ENCODE data around the gene TTC3.

TTC3 gene

DNA sequence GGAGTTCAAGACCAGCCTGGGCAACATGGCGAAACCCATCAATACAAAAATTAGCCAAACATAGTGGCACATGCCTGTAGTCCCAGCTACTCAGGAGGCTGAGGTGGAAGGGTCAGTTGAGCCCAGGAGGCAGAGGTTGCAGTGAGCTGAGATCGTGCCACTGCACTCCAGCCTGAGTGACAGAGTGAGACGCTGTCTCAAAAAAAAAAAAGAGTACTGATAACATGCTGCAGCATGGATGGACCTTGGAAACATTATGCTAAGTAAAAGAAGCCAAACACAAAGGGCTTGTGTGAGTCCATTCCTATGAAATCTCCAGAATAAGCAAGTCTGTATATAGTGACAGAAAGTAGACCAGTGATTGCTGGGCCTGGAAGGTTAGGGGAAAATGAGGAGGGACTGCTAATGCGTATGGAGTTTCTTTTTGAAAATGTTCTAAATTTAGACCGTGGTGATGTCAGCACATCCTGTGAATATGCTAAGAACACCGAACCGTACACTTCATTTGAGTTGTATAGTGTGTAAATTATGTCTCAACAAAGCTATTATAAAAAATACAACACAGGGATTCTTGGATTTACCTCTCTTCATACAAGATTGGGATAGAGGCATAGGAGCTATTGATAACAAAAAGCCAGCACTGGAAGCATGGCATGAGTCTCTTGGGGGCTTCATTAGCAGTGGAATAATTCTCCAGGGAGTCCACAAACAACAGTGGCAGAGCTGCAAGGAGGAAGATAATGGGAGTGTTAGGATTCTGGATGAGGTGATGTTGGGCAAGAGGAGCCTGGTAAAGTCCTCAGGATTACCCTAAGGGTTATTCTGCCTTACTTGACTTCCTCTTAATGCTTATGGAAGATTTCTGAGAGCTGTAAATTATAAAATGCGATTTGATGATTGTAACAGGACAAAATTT lies 73.5 kb downstream of the TTC3 start:
- in situ Hi-C loops (cut with HindIII; ENCODE audit: low sequenced_read_pairs): no loop called here

DNA sequence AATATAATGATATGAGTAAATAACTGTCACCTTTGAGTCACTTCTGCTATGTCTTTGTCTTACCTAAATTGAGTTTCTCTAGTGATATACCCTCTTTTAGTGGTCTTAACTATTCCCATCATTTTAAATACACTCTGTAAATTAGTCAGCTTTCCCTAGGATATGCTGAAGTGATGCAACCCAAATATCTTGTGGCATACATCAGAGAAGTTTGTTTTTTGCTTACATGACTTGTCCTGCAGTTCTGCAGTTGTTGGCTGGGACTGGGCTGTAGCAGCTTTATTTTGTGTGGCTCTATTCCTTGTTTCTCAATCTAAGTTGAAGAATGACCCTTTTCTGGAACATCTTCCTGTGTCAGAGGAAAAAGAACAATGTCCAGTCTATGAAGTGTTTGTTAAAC lies 76.4 kb downstream of the TTC3 start:
- in situ Hi-C loops (cut with HindIII; ENCODE audit: low sequenced_read_pairs): no loop called here

DNA sequence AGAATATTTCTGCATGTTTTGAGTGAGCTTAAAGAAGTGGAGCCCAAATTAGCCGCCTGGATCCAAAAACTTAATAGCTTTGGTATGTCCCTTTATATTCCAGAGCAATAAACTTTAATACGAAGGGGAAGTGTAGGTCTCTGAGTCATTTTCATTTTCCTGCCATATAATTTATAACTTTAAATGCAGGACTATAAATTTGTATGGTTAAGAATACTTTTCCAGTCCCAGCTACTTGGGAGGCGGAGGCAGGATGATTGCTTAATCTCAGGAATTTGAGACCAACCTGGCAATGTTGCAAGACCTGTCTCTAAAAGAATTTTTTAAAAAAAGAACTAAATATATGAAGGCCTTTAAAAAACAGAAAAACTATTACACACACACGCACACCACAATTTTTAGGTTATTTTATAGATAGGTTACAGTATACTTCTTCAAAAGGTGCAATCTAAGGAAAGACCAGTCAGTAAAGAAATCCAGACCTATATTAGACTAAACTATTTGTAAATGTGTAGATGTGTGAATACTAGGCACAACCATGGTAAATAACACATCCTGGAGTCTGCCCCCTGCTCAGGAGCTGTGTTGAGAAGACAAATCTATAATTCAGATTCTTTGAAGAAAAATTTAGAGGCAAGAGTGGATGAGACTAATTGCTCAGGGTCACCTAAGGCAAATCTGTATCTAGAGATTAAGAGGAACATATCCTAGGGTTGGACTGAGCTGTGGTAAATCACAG lies 80.3 kb downstream of the TTC3 start:
- in situ Hi-C loops (cut with HindIII; ENCODE audit: low sequenced_read_pairs): no loop called here

DNA sequence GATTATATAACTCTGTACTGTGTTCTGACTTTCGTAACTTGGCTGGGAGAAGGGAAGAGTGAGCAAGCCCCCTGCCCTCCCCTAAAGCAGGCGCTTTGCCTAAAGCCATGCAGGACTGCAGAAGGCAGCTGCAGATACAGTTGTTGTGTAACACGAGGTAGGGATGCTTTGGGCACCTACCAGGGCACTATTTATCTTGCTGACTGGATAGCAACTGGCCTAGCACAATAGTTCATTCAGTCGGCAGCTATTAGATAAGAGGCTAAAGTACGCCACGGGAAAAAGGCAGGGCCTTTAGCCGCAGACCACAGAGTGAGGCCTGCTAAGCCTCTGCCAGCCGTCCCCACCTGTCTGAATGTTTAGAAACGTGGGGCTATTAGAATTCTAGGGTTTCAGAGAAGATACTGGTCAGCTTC lies 80.9 kb downstream of the TTC3 start:
- in situ Hi-C loops (cut with HindIII; ENCODE audit: low sequenced_read_pairs): no loop called here

DNA sequence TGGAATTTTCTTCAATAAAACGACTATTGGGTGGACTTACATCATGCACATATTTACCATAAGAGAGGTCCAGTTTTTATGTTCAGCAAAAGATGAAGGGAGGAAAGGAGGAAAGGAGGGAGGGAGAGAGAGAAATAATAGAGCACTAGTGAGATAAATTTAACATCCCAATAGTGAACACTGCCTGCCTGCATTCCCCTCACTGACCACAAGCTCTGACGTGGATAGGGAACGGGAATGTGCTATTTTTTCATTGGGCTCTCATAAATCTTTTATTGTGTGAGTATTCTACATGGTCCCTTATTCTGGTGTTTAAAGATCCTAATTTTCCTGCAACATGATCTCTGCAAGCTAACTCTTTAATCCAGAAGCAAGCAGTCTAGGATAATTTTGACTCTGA lies 82.1 kb downstream of the TTC3 start:
- in situ Hi-C loops (cut with HindIII; ENCODE audit: low sequenced_read_pairs): no loop called here

DNA sequence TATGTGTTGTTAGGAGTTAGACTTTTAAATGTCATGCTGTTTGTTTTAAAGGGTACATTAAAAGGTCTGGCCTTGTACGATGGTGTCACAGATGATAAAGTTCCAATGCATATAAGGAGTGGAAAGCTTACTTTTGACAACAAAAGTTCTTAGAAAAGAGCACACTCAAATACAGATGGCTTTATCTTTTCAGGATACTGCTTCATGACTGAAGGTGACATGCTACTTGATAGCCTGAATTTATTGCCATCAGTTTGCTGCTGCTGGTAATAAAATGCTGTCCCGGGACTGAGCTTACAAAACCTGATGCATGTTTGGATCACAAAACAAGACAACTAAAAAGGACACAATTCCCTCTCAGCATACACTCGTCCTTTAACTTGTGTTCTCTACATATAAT lies 84.9 kb downstream of the TTC3 start:
- in situ Hi-C loops (cut with HindIII; ENCODE audit: low sequenced_read_pairs): no loop called here

DNA sequence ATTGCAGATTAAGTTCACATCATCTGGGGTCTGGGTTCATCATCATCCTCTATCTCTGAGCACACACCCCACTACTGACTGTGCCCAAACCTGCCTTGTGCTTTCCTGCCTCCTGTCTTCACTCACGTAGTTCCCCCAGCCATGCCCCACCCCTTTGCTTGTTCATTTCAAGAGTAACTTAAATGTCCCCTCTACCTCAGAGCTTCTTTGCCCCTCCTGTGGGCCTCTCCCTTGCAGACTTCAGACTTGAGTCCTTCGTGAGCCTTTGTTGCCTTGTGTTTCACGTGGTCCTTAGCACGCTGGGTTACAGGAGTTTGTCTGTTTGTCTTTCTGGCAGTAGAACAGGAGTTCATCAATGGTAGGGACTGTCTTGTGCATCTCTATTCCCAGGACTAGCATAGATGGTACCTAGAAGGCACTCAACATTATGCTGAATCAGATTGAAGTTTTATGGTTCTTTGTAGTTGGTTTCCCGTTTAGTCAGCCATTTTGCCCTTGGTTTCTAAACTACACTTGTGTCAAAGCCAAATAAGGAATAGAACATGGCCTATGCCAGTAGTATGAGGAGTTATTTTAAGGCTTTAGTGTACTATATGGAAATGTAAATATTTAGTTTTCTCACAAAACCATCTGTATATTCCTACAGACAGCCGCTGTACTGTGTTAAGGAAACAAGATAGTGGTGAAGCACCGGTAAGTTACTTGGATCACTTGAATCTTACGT lies 86.2 kb downstream of the TTC3 start:
- in situ Hi-C loops (cut with HindIII; ENCODE audit: low sequenced_read_pairs): no loop called here

DNA sequence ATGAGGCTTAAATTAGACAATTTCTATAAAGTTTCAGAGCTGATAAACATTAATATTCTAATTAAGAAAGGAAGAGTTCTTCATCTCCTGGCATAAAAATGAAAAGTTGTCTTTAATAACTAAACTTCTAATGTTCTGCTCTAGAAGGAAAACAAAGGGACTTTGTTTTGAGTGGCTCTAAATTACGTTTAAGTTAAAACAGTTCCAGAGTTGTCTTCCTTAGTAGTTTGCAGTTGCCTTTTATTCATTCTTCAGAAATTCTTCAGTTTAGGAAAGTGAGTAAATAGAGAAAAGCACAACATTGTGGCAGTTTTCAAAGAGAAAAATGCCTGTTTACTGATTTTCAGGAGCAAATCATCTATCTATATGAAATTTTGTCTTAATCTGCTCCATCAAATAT lies 86.9 kb downstream of the TTC3 start:
- in situ Hi-C loops (cut with HindIII; ENCODE audit: low sequenced_read_pairs): loop anchor here (10.0 kb wide), 1 partner anchor 305 kb away; no protein-coding TSS in a partner anchor

DNA sequence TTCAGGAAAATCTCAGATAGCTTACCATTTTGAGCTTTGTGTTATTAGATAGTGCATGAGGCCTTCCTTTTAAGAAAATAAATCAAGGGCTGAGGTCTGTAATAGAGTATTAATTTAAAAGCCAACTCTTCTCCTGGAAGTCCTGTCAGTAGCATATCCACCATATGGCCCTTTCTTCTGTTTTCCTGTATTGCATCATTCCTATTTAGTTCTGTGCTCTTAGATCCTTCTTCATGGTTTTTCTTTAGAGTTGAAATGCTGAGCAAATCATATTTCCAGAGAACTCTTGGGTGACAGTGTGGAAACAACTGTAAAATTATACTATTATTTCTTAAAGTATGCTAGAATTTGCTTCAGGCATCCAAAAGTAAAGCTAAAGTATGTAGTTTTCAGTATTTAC lies 91.7 kb downstream of the TTC3 start:
- in situ Hi-C loops (cut with HindIII; ENCODE audit: low sequenced_read_pairs): loop anchor here (10.0 kb wide), 1 partner anchor 300 kb away; no protein-coding TSS in a partner anchor

DNA sequence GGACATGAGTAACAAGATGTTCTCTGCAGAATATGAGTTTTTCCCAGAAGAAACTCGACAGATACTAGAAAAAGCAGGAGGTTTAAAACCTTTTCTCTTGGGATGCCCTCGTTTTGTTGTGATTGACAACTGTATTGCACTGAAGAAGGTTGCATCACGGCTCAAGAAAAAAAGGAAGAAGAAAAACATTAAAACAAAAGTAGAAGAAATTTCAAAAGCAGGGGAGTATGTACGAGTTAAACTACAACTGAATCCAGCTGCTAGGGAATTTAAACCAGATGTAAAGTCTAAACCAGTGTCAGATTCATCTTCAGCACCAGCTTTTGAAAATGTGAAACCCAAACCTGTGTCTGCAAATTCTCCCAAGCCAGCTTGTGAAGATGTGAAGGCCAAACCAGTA lies 92.5 kb downstream of the TTC3 start:
- in situ Hi-C loops (cut with HindIII; ENCODE audit: low sequenced_read_pairs): loop anchor here (10.0 kb wide), 1 partner anchor 299 kb away; no protein-coding TSS in a partner anchor

DNA sequence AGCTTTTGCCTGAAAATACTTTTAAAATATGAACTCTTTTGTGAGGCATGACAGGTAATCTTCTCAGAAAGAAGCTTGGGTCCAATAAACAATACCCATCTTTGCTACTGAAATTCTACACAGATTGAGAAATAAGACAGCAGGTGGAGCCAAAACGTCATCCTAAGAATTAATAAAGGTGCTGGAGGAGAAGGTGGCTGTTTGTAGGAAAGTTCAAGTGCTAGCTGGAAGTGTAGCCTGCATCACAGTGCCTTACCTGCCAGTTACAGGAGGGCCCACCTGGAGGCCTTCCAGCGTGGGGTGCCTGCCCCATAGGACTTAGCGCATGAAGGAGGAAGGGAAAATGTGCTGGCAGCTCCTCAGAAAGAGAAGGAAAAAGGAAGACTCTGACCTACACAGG lies 93.7 kb downstream of the TTC3 start:
- in situ Hi-C loops (cut with HindIII; ENCODE audit: low sequenced_read_pairs): loop anchor here (10.0 kb wide), 1 partner anchor 298 kb away; no protein-coding TSS in a partner anchor

DNA sequence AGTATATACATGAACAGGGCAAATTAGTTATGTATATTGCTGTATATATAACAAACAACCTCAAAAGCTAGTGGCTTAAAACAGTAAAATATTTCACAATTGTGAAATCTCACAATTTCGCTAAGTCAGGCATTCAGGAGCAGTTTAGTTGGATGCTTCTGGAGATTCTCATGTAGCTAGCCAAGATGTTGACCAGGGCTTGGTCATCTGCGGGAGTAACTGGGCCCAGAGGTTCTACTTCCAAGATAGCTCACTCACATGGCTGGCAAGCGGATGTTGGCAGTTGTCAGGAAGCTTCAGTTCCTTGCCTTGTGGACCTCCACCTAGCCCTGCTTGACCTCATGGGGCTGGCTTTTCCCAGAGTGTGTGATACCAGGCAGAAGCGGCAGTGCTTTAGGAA lies 95.6 kb downstream of the TTC3 start:
- in situ Hi-C loops (cut with HindIII; ENCODE audit: low sequenced_read_pairs): loop anchor here (10.0 kb wide), 1 partner anchor 296 kb away; no protein-coding TSS in a partner anchor

DNA sequence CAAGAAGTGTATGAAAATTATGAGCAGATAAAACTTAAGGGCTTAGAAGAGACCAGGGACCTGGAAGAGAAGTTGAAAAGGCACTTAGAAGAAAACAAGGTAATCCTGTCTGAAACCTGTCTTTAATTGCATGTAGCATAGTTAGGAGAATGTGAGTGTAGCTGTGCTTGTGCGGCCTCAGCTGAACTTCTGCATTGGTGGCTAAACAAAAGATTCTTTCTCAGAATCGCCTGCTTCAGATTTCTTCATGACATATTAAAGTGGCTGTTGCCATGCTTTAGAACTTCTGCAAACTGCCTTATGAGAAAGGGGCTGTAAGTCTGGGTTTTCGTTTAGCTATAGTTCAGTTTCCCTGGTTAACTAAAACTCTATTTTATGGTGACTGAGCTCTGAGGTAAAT lies 99.6 kb downstream of the TTC3 start:
- in situ Hi-C loops (cut with HindIII; ENCODE audit: low sequenced_read_pairs): no loop called here

DNA sequence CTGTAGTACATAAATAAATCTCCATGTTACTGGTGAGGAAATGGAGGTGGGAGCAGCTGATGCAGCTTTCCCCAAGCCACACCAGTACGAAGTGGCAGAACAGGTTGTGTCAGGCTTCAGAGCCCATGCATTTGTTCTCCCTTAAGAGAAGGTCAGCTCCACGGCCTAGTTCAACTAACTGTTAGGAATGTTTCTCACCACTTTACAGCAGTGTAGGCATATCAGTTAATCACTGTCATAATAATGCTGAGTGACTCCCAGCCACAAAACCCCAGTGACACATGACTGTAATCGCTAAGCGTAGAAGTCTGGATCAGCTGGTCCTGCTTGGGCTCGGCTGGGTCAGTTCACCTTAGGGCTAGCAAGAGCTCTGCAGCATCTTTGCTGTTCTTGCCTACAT lies 103.7 kb downstream of the TTC3 start:
- in situ Hi-C loops (cut with HindIII; ENCODE audit: low sequenced_read_pairs): no loop called here

DNA sequence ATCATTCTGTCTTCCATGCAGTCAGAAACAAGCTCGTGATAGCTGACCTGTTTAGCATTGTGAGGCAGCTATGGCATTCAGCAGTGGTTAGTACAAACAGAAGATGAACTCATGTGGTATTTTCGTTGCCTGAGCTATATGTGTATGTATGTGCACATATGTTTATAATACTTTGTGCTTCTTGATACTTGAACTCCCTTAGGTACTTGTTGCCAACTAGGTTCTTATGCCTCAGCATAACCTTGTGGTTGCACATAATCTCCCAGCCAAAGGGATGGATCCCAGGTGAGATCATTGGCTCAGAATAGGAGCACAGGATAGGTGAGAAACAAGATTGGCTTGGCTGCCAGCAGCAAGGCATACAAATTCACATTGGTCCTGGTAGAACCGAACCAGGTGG lies 108.0 kb downstream of the TTC3 start:
- in situ Hi-C loops (cut with HindIII; ENCODE audit: low sequenced_read_pairs): no loop called here

DNA sequence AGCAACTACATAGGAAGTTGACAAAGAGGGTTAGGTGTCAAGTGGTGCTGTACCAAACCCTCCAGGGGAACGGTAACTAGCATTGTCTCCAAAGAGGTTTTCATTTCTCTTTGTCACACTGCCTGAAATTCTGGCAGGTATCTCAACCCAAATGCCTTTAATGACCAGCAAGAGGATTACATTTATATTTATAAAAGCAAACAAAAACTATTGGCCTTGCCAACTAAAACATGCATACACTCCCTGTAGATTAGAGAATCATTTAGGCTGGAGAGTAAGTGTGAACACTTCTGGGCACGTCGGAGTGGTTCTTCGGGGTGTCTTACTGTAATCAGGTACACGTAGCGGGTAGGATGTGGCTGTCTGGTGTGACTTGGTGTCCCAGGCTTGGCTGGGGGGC lies 109.2 kb downstream of the TTC3 start:
- in situ Hi-C loops (cut with HindIII; ENCODE audit: low sequenced_read_pairs): no loop called here

DNA sequence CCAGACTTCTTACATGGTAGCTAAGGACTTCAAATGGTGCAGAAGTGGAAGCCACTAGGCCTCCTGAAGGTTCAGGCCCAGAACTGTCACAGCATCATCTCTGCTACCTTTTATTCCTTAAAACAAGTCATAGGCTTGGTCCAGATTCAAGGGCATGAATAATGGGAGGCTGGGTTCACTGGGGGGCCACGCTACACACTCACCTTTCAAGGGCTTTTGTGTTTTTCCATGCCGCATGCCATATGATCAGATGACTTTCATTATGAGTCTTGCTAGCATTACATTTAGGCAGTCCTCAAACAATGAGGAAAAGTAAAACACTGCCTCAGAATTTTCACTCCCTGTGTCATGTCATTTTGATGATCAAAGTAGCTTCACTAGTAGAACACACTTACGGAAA lies 110.7 kb downstream of the TTC3 start:
- in situ Hi-C loops (cut with HindIII; ENCODE audit: low sequenced_read_pairs): no loop called here

DNA sequence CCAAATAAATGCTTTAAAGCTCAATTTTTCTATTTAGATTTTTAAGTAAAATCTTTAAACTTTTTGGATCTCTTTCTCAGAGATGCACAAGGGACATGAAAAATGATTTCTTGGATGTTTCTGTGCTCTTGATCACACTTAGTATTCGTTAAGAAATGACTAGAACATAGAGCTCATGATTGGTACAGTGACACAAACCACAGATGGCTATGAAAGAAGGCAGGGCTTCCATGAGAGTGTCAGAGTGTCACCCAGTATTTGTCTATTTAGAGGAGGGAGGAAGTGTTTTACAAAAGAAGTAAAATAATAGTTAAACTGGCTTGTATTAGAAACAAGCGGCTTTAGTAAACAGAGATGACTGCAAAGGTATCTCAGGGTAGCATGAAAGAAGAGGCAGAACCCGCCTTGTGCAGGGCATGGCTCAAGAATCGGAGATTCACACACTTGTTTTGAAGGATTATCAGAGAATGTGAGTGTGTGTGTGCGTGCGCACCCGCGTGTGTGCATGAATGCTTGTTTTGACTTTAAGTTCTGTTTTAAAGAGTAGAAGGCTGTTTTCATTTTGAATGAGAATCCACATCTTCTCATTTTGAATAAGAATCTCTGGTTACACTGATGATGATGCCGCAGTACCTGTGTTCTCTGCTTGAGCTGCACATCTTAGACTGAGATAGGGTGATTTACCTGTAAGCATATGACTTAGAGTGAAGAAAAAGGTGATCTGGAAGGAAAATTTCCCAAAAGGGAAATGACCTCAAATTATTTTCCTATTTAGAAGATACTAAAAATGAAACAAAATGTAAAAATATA lies 111.9 kb downstream of the TTC3 start:
- in situ Hi-C loops (cut with HindIII; ENCODE audit: low sequenced_read_pairs): no loop called here

DNA sequence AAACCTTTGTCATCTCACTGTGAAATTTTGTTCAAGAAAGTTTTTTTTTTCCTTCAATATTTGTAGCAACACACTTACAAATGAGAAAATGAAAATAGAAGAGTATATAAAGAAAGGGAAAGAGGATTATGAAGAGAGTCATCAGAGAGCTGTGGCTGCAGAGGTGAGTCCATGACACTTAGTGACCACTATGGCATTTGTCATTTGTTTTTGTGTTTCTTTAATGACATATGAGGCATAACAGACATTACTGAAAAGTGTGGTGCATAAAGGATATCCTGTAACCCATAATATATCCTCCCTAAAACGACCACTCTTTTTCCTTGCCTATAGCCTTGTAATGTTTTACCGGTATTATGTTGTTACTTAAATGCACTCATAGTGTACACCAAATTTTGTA lies 113.9 kb downstream of the TTC3 start:
- in situ Hi-C loops (cut with HindIII; ENCODE audit: low sequenced_read_pairs): no loop called here

DNA sequence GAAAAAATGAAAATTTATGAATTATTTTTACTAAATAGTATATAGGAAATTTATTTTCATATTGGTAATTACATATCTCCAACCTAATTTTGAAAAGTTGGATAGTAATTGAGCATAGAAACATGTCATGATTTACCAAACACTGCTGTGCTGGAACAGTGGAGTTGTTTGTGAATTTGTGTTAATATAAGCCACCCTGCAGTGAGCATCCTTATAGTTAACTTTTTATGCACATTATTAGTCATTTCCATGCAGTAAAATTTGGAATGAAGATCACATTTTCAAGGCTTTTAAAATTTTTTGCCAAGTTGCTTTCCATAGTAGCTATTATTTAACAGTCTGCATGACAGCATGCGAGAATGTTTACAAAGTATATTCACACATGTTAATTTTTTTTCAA lies 115.8 kb downstream of the TTC3 start:
- in situ Hi-C loops (cut with HindIII; ENCODE audit: low sequenced_read_pairs): no loop called here
